SK-N-SH treated with all-trans-retinoic acid at 6 μM for 48 hours (cell line): Measurements from ENCODE around the gene AEBP1.

ENCODE experiments used
- ATAC-seq: fragments of 200-7000 bp; cut with Tn5 transposase; 3 replicates; pipeline ENCODE4 v1.9.1; 2020; ENCODE audit warnings: mild to moderate bottlenecking, moderate library complexity
- ARNTL ChIP-seq: fragments of 450-650 bp; formaldehyde crosslinking; IDR thresholded peaks from 2 replicates; pipeline ENCODE4 v1.5.0; 2020; ENCODE audit warnings: low read depth, mild to moderate bottlenecking, moderate library complexity, borderline replicate concordance
- BACH2 ChIP-seq: fragments of 250-450 bp; sonication (Bioruptor Pico); IDR thresholded peaks from 2 replicates; pipeline ENCODE4 v1.9.0; 2021; ENCODE audit warnings: mild to moderate bottlenecking, borderline replicate concordance
- CREB5 ChIP-seq: fragments of 250-450 bp; sonication (Bioruptor Pico); IDR thresholded peaks from 2 replicates; pipeline ENCODE4 v1.5.1; 2020; ENCODE audit warnings: low read depth, mild to moderate bottlenecking, moderate library complexity
- CSDC2 ChIP-seq: fragments of 250-450 bp; sonication (Bioruptor Pico); IDR thresholded peaks from 2 replicates; pipeline ENCODE4 v1.5.0; 2020; ENCODE audit warnings: mild to moderate bottlenecking, moderate library complexity
- CSRNP3 ChIP-seq: fragments of 250-450 bp; sonication (Bioruptor Pico); IDR thresholded peaks from 2 replicates; pipeline ENCODE4 v1.5.1; 2021; ENCODE audit warnings: mild to moderate bottlenecking, moderate library complexity
- ESRRG ChIP-seq: fragments of 250-450 bp; sonication (Bioruptor Pico); IDR thresholded peaks from 2 replicates; pipeline ENCODE4 v1.6.1; 2021; ENCODE audit warnings: mild to moderate bottlenecking
- GLIS3 ChIP-seq: fragments of 250-450 bp; sonication (Bioruptor Pico); IDR thresholded peaks from 2 replicates; pipeline ENCODE4 v1.5.0; 2020; ENCODE audit warnings: mild to moderate bottlenecking, moderate library complexity
- ISL1 ChIP-seq: fragments of 250-450 bp; sonication (Bioruptor Pico); IDR thresholded peaks from 2 replicates; pipeline ENCODE4 v2.1.2; 2022; ENCODE audit warnings: mild to moderate bottlenecking, moderate library complexity
- OSR1 ChIP-seq: fragments of 250-450 bp; sonication (Bioruptor Pico); IDR thresholded peaks from 2 replicates; pipeline ENCODE4 v1.8.0; 2022; ENCODE audit warnings: moderate library complexity, mild to moderate bottlenecking, inconsistent platforms
- RARB ChIP-seq: fragments of 250-450 bp; sonication (Bioruptor Pico); IDR thresholded peaks from 2 replicates; pipeline ENCODE4 v1.8.0; 2021; ENCODE audit warnings: mild to moderate bottlenecking, moderate library complexity
- TCF4 ChIP-seq: fragments of 250-450 bp; sonication (Bioruptor Pico); IDR thresholded peaks from 2 replicates; pipeline ENCODE4 v1.8.0; 2021; ENCODE audit warnings: mild to moderate bottlenecking, moderate library complexity, borderline replicate concordance
- TOX ChIP-seq: fragments of 250-450 bp; sonication (Bioruptor Pico); IDR thresholded peaks from 2 replicates; pipeline ENCODE4 v1.8.0; 2021; ENCODE audit warnings: mild to moderate bottlenecking, moderate library complexity, borderline replicate concordance
- TSHZ2 ChIP-seq: fragments of 250-450 bp; sonication (Bioruptor Pico); IDR thresholded peaks from 2 replicates; pipeline ENCODE4 v1.5.0; 2020; ENCODE audit warnings: mild to moderate bottlenecking, moderate library complexity
- ZC3H10 ChIP-seq: fragments of 250-450 bp; sonication (Bioruptor Pico); IDR thresholded peaks from 2 replicates; pipeline ENCODE4 v1.5.1; 2021; ENCODE audit warnings: mild to moderate bottlenecking, moderate library complexity
- ZFP3 ChIP-seq: fragments of 250-450 bp; sonication (Bioruptor Pico); IDR thresholded peaks from 2 replicates; pipeline ENCODE4 v1.5.0; 2020; ENCODE audit warnings: mild to moderate bottlenecking, moderate library complexity
- ZFP30 ChIP-seq: fragments of 450-650 bp; formaldehyde crosslinking; IDR thresholded peaks from 2 replicates; pipeline ENCODE4 v1.5.0; 2022; ENCODE audit warnings: mild to moderate bottlenecking, moderate library complexity
- ZNF565 ChIP-seq: fragments of 450-650 bp; formaldehyde crosslinking; conservative IDR thresholded peaks from 2 replicates; pipeline ENCODE4 v1.5.0; 2020; ENCODE audit warnings: low read depth, mild to moderate bottlenecking, moderate library complexity
- ZNF70 ChIP-seq: fragments of 450-650 bp; formaldehyde crosslinking; IDR thresholded peaks from 2 replicates; pipeline ENCODE4 v1.5.0; 2020; ENCODE audit warnings: mild to moderate bottlenecking, moderate library complexity
- ZNF8 ChIP-seq: fragments of 450-650 bp; formaldehyde crosslinking; IDR thresholded peaks from 2 replicates; pipeline ENCODE4 v1.5.0; 2020; ENCODE audit warnings: mild to moderate bottlenecking, moderate library complexity
- TF ChIP-seq, protein P1 (sequence below): fragments of 250-450 bp; sonication (Bioruptor Pico); IDR thresholded peaks from 2 replicates; pipeline ENCODE4 v1.8.0; 2020; ENCODE audit warnings: mild to moderate bottlenecking, moderate library complexity, borderline replicate concordance
- TF ChIP-seq, protein P2 (sequence below): fragments of 250-450 bp; sonication (Bioruptor Pico); IDR thresholded peaks from 2 replicates; pipeline ENCODE4 v1.8.0; 2021; ENCODE audit warnings: low read depth, mild to moderate bottlenecking, moderate library complexity, borderline replicate concordance

Gene AEBP1

GRCh38 chr7:44077681-44078091, 26.5 kb upstream of the AEBP1 start:
- no peak for ATAC-seq
- TF ChIP-seq TCF4 (CRISPR knock-in tag) (no peak), TOX (no peak), ESRRG (CRISPR knock-in tag) (no peak), CSDC2 (CRISPR knock-in tag) (no peak), RARB (no peak), ARNTL (CRISPR knock-in tag) (no peak), TSHZ2 (CRISPR knock-in tag) (no peak), ZC3H10 (no peak)
- TF ChIP-seq, protein P1, sequence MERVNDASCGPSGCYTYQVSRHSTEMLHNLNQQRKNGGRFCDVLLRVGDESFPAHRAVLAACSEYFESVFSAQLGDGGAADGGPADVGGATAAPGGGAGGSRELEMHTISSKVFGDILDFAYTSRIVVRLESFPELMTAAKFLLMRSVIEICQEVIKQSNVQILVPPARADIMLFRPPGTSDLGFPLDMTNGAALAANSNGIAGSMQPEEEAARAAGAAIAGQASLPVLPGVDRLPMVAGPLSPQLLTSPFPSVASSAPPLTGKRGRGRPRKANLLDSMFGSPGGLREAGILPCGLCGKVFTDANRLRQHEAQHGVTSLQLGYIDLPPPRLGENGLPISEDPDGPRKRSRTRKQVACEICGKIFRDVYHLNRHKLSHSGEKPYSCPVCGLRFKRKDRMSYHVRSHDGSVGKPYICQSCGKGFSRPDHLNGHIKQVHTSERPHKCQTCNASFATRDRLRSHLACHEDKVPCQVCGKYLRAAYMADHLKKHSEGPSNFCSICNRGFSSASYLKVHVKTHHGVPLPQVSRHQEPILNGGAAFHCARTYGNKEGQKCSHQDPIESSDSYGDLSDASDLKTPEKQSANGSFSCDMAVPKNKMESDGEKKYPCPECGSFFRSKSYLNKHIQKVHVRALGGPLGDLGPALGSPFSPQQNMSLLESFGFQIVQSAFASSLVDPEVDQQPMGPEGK (CRISPR knock-in tag) = no peak
- TF ChIP-seq, all 23 proteins: peak for 0

DNA sequence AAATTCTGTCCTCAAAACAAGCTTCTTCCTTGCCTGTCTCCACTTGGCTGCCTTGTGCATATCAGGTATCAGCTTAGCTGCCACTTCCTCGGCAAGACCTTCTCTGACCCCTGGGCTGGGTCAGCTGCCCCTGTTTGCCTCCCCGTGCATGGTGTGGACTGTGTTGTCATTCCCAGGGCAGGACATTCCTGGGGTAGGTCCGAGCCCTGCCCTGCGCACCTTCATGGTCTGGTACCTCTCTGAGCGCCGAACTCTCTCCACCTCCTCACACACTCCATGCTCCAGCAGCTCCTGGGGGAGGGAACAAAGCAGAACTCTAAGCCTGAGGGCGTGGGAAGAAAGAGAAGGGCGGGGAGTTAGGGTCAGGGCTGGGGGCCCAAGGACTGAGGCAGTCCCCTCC, 25.6 kb upstream of the AEBP1 start:
- TF ChIP-seq TCF4 (CRISPR knock-in tag) = no peak
- no peak for TF ChIP-seq CREB5 (CRISPR knock-in tag)
- no peak for TF ChIP-seq ZFP30
- TF ChIP-seq CSRNP3 = no peak
- no peak for TF ChIP-seq BACH2 (CRISPR knock-in tag)
- no peak for TF ChIP-seq ISL1 (CRISPR knock-in tag)
- no peak for TF ChIP-seq ZFP3
- TF ChIP-seq RARB = no peak
- no peak for TF ChIP-seq ESRRG (CRISPR knock-in tag)
- no peak for TF ChIP-seq ZNF8 (CRISPR knock-in tag)
- no peak for TF ChIP-seq OSR1 (CRISPR knock-in tag)
- TF ChIP-seq, protein P2, sequence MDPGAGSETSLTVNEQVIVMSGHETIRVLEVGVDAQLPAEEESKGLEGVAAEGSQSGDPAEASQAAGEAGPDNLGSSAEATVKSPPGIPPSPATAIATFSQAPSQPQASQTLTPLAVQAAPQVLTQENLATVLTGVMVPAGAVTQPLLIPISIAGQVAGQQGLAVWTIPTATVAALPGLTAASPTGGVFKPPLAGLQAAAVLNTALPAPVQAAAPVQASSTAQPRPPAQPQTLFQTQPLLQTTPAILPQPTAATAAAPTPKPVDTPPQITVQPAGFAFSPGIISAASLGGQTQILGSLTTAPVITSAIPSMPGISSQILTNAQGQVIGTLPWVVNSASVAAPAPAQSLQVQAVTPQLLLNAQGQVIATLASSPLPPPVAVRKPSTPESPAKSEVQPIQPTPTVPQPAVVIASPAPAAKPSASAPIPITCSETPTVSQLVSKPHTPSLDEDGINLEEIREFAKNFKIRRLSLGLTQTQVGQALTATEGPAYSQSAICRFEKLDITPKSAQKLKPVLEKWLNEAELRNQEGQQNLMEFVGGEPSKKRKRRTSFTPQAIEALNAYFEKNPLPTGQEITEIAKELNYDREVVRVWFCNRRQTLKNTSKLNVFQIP (CRISPR knock-in tag) = no peak
- no peak for TF ChIP-seq GLIS3 (CRISPR knock-in tag)
- no peak for TF ChIP-seq CSDC2 (CRISPR knock-in tag)
- no peak for ATAC-seq

GRCh38 chr7:44079331-44080021, 24.7 kb upstream of the AEBP1 start:
- no peak for ATAC-seq
- TF ChIP-seq ZNF8 (CRISPR knock-in tag) (no peak), ISL1 (CRISPR knock-in tag) (no peak), ARNTL (CRISPR knock-in tag) (no peak), BACH2 (CRISPR knock-in tag) (no peak), ESRRG (CRISPR knock-in tag) (no peak), ZFP3 (no peak), ZNF565 (CRISPR knock-in tag) (no peak), TSHZ2 (CRISPR knock-in tag) (no peak), CREB5 (CRISPR knock-in tag) (no peak), OSR1 (CRISPR knock-in tag) (no peak), ZC3H10 (no peak), TCF4 (CRISPR knock-in tag) (no peak), ZNF70 (CRISPR knock-in tag) (no peak), ZFP30 (no peak)
- TF ChIP-seq, protein P2 (CRISPR knock-in tag) = no peak
